Left ventricle myocardium superior (tissue), 1 donor: ENCODE data around the gene CAMK2D. TPM values are rescaled to one million over a fixed set of nuclear protein-coding genes. Genes with fewer than 3 reads are reported as not detected.

Experiments
- ATAC-seq: fragments of 200-7000 bp; cut with Tn5 transposase; one replicate; pipeline ENCODE4 v1.9.1; 2020; ENCODE audit warnings: mild to moderate bottlenecking, moderate library complexity
- DNase-seq: peaks from one replicate; pipeline ENCODE4 v3.0.0-alpha.2; 2020
- intact Hi-C: fragments of 100-400 bp; cut with micrococcal nuclease; formaldehyde crosslinking; loops from one replicate; pipeline ENCODE4 v1.11.0; 2022
- total RNA-seq: library from RNA; stranded (reverse); fragmentation: NEBNext Ultra II Directional; extraction: Animal tissue kit (Norgen Biotek cat#: 25700); gene quantifications from one replicate; pipeline ENCODE4 v1.2.1, GENCODE V29; 2021
- donor health status: DM: no; HTN: yes; CAD: no; lungs with severe emphysema.

The CAMK2D gene
- total RNA-seq, 1 donor from 2014 or later = 232 TPM

- peak; percentile 51 for ATAC-seq
- intact Hi-C loops = no loop called here
These were observed 167.9 kb downstream of the CAMK2D start for GRCh38 chr4:113593400-113594230.

GRCh38 chr4:113591982-113592381 lies 169.6 kb downstream of the CAMK2D start:
- DNase-seq = no peak
- intact Hi-C loops = no loop called here

More at GRCh38 chr4:113593400-113594230, 167.9 kb downstream of the CAMK2D start:
- DNase-seq = no peak

DNA sequence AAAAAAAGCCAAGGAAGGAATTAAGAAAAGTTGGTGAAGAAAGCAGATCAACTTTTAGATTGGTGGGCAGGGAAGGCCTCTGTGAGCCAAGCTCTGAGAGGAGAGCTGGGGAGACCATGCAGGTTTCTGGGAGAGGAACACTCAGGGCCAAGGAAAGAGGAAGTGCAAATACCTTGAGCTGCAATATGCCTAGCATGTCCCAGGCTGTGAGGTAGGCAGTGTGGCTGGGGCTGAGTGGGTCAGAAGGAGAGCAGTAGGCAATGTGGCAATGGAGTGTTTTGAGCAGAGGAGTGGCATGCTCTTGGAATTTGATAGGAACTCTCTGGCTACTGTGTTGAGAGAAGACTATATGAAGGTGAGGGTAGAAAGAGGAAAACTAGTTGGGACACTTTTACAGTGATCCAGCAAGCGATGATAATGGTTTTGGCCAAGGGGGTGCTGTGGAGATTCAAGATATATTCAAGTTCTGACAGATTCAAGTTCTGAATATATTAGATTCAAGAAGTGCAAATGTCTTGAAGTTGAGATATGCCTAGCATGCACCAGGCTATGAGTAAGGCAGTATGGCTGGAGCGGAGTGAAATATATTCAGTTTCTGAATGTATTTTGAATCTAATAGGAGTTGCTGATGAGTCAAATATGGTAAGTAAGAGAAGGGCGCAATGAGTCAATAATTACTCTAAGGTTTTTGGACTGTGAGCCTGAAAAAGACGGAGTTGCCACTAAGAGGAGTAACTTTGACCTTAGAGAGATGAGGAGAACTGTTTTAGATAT lies 172.5 kb downstream of the CAMK2D start:
- intact Hi-C loops = no loop called here
- DNase-seq (no peak), ATAC-seq (no peak)

More at GRCh38 chr4:113591982-113592381, 169.6 kb downstream of the CAMK2D start:
- ATAC-seq = peak; percentile 42

DNA sequence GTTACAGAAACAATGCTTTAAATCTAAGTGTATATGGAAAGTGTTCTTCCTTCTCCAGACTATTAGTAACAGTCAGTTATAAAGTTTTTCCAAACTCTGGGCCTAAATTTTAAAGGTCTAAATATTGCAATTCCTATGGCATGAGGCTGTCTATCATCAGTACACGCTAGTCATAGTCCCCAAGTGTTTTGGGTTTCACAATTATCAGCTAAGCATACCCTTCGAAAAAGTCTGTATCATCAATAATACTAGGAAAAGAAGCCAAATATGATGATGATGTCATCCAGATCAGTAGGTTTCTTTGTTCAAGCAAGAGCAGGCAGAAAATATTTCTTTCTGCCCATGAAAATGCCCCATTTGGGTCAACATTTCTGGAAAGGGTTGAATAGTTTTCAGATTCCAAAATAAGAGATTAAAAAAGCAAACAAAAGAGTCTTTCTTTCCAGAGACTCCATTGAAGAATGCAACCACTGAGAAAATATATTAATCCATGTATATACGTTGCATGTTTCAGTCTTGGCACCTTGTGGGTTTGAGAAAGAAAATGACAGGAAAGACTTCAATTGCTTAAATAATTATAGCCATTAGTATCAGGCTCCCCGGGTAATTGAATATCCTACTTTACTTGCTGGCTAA lies 173.8 kb downstream of the CAMK2D start:
- ATAC-seq (no peak), DNase-seq (no peak)
- intact Hi-C loops = no loop called here

DNA sequence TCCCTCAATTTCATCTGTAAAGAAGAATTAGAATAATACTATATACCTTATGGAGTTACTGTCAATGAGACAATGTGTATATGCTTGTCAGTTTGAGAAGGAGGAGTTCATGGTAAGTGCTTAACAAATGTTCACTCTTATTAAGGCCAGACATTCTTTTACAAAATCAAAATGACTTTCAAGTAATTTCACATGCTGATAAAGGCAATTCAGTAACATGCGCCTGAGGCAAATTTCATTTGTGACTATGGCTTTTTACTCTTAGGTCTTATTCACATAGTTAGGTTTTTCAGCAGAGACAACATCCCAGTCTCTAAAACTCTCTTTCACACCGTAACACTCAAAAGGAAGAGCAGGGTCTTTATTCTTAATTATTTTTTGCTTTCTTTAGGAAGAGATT lies 174.4 kb downstream of the CAMK2D start:
- intact Hi-C loops = no loop called here
- ATAC-seq (no peak), DNase-seq (no peak)

- intact Hi-C loops = no loop called here
- DNase-seq (no peak), ATAC-seq (no peak)
These were observed 175.5 kb downstream of the CAMK2D start for GRCh38 chr4:113586072-113586471.

DNA sequence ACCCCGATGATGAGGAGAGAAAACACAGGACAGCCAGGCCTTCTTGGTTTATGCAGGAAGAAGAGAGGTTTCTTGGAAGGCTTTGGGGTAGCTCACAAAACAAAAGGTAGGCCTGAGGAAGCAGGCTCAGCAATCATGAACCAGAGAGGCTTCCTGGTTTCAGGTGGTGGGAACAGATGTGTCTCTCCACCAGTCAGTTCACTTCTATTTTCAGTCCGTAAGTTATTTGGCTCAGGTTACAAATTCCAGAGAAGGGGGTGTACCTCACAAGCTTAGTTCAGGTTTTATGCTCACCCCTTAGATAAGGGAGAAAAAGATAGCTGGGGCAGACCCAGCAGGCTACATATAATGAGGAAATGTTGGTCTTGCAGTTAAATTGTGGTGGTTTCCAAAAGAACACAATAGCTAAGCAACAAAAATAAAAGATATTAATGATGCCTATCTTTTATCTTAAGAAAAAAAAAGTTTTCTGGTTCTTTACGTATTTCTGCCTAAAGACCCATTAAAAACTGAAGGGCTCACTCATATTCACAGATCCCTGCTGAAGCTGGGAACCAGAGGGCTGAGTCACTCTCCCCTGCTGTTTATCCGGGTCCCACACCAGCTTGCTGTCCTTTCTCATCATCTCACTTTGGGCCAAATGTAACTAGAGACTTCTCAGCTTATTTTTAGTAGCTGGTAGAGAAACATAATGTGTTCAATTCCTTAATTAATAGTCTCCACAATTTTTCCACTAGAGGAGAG lies 177.0 kb downstream of the CAMK2D start:
- ATAC-seq (peak; percentile 51), DNase-seq (no peak)
- intact Hi-C loops = no loop called here

- intact Hi-C loops = no loop called here
- peak; percentile 94 for ATAC-seq
- DNase-seq = peak; percentile 48
These were observed 178.8 kb downstream of the CAMK2D start for GRCh38 chr4:113582737-113583136.

GRCh38 chr4:113579360-113579759 lies 182.2 kb downstream of the CAMK2D start:
- intact Hi-C loops = no loop called here
- ATAC-seq (no peak), DNase-seq (no peak)

DNA sequence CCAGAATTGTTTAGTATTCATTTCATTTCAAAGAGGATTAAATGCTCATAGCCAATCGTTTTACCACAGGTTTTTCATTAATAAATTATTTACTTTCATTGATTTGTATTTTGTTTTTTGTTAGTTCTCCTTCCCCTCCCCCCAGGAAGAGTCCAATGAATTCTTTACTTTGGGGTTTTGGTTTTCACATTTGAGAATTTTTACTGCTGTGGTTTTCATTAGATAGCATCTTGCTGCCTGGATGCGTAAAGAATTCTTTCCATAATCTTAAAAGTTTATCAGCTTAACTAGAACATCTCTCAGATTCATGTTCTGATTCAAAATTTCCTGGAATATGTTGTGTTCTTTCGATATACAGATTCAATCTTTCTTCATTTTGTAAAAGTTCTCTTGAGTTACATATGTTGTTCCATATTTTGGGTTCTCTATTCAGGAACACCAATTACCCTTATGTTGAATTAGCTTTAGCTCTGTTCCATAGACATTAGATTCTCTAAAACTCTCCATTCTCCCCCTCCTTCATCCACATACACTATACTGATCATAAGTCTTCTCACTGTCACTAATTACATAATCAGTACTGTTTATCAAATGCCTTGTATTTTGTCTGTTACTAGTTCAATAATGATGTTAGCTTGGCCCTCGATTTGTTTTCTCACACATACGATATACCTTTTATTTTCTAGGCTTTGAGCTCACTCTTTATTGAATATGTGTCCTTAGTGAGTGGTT lies 184.4 kb downstream of the CAMK2D start:
- no peak for DNase-seq
- intact Hi-C loops = no loop called here
- no peak for ATAC-seq

- intact Hi-C loops = no loop called here
- peak; percentile 28 for ATAC-seq
These were observed 186.1 kb downstream of the CAMK2D start for GRCh38 chr4:113575401-113575800.

GRCh38 chr4:113574636-113575103 lies 186.9 kb downstream of the CAMK2D start:
- peak; percentile 51 for ATAC-seq
- intact Hi-C loops = no loop called here
- DNase-seq = no peak

More at GRCh38 chr4:113575401-113575800, 186.1 kb downstream of the CAMK2D start:
- DNase-seq = no peak

- intact Hi-C loops = no loop called here
- DNase-seq (no peak), ATAC-seq (no peak)
These were observed 188.9 kb downstream of the CAMK2D start for GRCh38 chr4:113572620-113573019.

DNA sequence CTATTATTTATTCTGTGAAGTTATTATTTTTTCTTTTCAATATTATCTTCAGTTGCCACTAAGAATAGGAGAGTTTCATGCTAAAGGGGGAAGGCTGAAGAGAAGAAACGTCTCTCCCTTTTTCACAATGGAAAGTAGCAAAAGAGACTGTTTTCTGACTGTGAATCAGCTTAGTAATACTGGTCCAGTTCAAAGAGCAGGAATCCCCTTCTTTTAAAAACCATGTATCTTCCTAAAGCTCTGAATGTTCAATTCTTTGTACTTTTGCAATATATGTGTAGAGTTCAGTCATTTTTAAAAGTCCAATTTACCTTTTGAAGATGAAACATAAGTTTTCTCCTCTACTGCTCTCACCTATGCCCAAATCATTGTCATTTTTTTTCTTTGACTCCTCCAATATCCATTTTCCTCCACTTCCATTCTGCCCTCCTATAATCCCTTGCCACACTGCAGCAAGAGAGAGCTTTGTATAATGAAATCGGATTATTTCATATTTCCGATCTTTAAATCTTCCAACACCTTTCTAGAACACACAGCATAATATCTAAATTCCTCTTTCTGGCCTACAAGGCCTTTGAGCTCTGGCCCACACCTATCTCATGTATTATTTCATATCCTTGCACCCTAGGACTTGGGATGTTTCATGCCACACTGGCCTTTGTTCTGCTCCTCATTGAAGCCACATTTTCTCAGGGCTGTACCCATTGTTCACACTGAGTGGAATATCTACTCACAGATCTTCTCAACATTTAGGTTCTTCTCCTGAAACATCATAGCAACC lies 195.3 kb downstream of the CAMK2D start:
- DNase-seq = no peak
- no peak for ATAC-seq
- intact Hi-C loops = no loop called here

- intact Hi-C loops = no loop called here
- no peak for DNase-seq
- no peak for ATAC-seq
These were observed 195.9 kb downstream of the CAMK2D start for GRCh38 chr4:113565702-113566012.

- intact Hi-C loops = no loop called here
- DNase-seq (no peak), ATAC-seq (no peak)
These were observed 197.0 kb downstream of the CAMK2D start for GRCh38 chr4:113564493-113564892.

GRCh38 chr4:113563691-113564378 lies 197.7 kb downstream of the CAMK2D start:
- DNase-seq (no peak), ATAC-seq (no peak)
- intact Hi-C loops = no loop called here
